Stimulated activated CD8-positive, alpha-beta memory T cell treated with anti-CD3 and anti-CD28 coated beads, Interleukin-12 subunit alpha, Interleukin-12 subunit beta, amount 100 ng/mL, for 24 hours (primary cell): ENCODE data around the gene YPEL4.
A peak's percentile ranks its signal among the peaks of the same experiment; 100 is the strongest.
"Not testable (repeated sequence)": the region's sequence is repeated elsewhere in the genome, so short reads cannot be mapped to it uniquely, and the experiment has no call there.

Experiments used
- DNase-seq: peaks from one replicate; pipeline ENCODE4 v3.0.0-alpha.2; 2020; ENCODE audit errors: extremely low read depth

Gene YPEL4

DNA sequence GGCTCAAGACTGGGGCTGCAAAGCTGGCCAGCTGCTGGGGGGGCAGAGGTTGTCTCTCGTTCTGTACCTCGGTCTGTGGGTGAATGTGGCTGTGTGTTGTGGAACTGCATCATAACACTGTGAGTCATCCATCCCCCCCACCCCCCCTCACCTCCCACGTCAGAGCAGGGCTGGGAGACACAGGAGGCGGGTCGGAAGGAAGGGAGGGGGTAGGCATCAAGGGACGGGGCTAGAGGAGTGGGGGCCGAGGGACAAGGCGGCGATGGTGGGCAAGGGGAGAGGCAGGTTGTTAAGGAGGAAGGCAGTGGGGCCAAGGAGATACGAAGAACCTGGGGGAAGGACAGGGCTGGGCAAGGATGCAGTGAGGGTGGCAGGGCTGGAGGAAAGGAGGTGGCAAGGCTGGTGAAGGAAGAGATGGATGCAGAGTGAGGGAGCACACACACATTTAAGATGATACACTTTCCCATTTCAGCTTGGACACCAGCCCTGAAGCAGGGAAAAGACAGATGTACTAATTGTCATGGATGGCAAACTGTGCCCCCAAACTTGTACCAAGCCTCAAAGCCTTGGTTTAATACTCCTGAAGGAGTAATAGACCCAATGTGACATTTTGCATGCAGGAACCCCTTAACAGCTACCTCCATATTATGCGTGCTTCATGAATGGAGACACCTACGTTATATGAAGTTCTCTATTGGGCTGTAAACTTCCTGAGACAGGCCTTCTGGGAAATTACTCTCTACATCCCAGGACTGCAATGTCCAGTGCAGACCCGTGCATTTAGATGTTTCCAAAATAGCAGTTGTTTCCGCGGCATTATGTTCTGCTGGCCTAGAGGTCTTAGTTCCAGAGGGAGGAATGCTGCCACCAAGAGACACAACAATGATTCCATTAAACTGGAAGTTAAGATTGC is at the start of gene YPEL4:
Gene YPEL4 (minus strand): TSS at position 87 of the 913 bp plus-strand sequence. CDS start 2,805 bp downstream, outside the sequence.
- DNase-seq: no peak

- no peak for DNase-seq
These were observed 49.2 kb upstream of the YPEL4 start for GRCh38 chr11:57698843-57699365.

- not testable (repeated sequence) for DNase-seq
These were observed 40.8 kb upstream of the YPEL4 start for GRCh38 chr11:57690474-57690873.

GRCh38 chr11:57681168-57681567 is 31.5 kb upstream of the YPEL4 start:
- no peak for DNase-seq

- DNase-seq: no peak
These were observed 30.8 kb upstream of the YPEL4 start for GRCh38 chr11:57680552-57680874.

DNA sequence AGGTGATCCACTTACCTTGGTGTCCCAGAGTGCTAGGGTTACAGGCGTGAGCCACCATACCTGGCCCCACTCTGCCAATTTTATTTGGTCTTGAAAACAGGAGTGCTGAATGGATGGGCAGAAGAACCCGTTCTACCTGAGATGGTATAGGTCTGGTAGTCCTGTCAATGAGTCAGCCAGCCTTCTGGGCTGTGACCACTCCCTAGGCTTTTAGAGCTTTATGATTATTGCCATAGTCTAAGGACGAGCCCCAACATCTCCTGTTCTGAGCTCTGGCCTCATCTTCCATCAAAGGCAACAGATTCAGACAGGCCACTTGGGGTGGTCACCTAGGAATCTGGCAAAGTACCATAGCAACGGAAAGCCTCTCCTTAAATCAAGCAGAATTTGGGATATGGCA is 29.7 kb upstream of the YPEL4 start:
- no peak for DNase-seq

DNA sequence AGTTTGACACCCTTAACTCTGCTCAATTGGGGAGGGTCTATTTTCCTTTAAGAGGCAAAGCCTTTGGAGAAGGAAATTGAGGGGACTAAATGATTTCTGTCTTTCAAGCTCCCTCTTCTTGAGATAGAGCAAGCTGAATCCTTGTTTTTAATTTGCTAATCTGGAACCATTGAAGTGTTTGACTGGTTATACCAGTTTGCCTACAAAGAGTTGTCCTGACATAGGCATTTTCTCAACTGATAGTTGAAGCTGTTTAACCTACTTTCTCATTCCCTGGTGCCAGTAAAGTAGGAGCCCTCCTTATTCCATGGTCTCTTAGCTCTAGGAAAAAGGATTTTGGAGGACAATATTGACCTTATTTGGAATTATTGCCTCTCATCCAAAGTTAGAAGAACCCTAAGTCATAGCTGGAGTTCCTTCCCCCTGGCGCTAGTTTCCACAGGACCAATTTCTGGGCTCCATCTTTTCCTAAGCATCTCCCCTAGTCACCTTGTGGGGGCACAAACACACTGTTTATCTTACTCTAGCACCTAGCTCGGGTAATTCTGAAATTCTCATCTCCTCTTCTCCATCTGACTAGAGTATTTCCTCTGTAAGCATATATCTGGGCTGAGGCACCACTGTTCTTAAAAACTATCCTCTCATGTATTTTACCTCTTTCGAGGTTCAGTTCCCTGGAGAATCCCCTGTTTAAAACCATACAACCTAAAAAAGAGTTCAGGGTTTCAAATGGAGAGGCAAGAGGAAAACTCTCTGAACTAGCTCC is 25.6 kb upstream of the YPEL4 start:
- no peak for DNase-seq

DNA sequence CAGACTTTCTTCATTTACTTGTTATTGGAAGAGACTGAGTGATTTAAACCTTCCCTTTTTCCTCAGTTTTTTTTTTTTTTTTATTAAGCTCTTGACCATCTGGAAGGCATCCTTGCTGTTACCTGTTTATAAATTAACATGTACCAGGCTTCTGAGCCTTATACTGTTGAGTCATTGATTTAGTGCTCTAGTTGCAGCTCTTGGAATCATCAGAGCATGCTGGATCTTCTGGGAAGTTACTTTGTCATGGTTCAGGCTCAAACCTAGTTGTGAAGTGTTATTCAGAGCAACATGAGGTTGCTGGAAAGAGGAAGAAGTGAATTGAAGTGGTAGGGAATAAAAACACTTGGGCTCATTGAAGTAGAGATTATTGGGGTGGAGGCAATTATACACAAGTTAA is 24.5 kb upstream of the YPEL4 start:
- DNase-seq: no peak

GRCh38 chr11:57668434-57668782 is 18.7 kb upstream of the YPEL4 start:
- no peak for DNase-seq

- DNase-seq: peak; percentile 97
These were observed 18.2 kb upstream of the YPEL4 start, which contains the start of gene ZDHHC5 for GRCh38 chr11:57667736-57668433. TSS of gene ZDHHC5 (plus strand) at chr11:57668114. CDS start at chr11:57673091, 4,977 bp downstream.

GRCh38 chr11:57667117-57667735 is 17.5 kb upstream of the YPEL4 start:
- peak; percentile 79 for DNase-seq

DNA sequence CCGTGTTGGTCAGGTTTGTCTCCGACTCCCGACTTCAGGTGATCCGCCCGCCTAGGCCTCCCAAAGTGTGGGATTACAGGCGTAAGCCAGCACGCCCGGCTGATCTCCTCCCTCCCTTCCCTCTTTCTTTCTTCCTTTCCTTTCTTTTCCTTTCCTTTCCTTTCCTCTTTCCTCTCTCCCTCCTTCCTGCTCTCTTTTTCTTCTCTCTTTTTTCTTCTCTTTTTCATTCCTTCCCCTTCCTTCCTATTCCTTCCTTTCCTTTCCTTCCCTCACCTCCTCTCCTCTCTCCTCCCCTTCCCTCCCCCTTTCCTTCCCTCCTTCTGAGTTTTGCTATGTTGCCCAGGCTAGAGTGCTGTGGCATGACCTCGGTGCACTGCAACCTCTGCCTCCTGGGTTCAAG is 14.3 kb upstream of the YPEL4 start:
- no peak for DNase-seq

- DNase-seq: no peak
These were observed 13.2 kb upstream of the YPEL4 start for GRCh38 chr11:57662893-57663292.

GRCh38 chr11:57659669-57660068 is 10.0 kb upstream of the YPEL4 start:
- DNase-seq: no peak

DNA sequence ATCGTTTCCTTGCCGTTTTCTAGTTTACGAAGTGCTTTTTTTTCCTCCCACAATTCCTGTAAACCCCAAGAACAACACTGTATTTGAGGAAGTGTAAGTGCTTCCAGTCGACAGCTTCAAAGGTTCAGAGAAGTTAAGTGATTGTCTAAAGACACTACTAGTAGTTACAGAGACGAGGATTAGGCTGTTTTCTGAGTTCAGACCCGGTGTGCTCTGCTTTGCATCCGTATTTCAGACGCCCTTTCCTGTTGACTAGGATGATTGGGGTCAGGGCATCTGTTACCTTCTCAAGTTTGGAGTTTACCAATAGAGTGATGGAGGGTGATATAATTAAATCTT is 8.3 kb upstream of the YPEL4 start:
- no peak for DNase-seq

DNA sequence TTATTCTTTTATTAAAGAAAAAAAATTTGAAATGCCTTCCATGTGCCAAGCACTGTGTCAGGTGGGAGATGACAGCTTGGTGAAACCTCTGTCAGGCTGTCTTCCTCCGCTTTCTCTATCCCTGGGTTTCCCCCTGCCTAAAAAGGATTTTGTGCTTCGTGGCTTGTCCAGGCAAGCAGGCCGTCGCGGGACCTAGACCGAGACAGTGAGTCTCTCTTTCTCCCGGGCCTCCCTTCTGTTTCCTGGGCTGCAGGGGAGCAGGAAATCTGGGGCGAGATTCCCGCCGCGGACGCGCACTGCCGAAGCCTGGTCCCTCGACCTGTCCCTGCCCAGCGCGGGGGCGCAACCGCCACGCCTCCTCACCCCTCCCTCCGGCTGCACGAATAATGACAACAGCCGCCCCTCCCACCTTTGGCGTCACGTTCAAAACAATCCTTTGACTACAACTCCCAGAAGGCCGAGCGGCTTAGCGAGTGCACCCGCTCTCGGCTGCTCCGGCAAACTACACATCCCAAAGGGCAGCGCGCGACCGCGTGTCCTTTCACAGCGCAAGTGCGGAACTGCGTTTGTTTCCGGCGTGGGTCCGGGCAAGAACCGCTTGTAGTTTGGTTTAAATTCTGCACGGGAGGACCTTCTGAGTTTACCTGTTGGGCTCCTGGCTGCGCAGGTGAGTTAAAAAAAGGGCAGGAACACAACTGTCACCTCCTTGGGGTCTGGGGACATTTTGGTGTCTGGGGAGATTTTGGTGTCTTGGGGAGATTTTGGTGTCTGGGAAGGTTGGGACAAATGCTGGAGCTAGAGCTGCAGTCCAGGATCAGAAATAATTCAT is 7.7 kb upstream of the YPEL4 start, which contains the start of gene CLP1:
Gene CLP1 (plus strand): TSS at position 569 of the 829 bp plus-strand sequence. CDS start 1,715 bp downstream, outside the sequence.
- DNase-seq: peak; percentile 99

- no peak for DNase-seq
These were observed 7.1 kb upstream of the YPEL4 start for GRCh38 chr11:57656885-57657193.

- DNase-seq: no peak
These were observed 3.5 kb upstream of the YPEL4 start for GRCh38 chr11:57653163-57653562.

DNA sequence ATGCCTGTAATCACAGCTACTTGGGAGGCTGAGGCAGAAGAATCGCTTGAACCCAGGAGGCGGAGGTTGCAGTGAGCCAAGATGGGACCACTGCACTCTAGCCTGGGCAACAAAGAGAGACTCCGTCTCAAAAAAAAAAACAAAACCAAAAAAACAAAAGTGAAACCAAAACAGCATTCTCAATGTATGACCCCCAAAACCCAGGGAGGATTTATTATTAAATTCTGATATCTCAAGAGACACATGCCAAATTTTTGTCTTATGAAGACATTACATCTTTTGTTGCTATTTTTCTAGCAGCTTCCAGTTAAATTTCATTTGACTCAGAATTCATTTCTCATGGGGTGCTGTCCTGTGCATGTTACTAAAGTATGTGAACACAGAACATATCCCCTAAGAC is 3.0 kb upstream of the YPEL4 start:
- no peak for DNase-seq

DNA sequence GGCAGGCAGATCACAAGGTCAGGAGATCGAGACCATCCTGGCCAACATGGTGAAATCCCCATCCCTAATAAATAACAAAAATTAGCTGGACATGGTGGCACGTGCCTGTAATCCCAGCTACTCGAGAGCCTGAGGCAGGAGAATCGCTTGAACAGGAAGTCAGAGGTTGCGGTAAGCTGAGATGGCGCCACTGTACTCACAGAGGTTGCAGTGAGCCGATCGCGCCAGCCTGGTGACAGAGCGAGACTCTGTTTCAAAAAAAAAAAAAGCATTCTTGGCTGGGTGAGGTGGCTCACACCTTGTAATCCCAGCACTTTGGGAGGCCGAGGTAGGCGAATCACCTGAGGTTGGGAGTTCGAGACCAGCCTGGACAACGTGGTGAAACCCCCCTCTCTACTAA is 2.5 kb upstream of the YPEL4 start:
- not testable (repeated sequence) for DNase-seq

DNA sequence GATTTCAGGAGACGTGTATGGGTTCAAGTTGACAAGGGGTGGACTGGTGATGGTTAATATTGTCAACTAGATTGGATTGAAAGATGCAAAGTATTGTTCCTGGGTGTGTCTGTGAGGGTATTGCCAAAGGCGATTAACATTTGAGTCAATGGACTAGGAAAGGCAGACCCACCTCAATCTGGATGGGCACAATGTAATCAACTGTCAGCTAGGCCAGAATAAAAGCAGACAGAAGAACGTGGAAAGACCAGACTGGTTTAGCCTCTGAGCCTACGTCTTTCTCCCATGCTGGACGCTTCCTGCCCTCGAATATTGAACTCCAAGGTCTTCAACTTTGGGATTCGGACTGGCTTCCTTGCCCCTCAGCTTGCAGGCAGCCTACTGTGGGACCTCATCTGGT is 1.7 kb upstream of the YPEL4 start:
- DNase-seq: no peak
